SIG-M5 treated with dmso at 0.1 percent for 504 hours (cell line): ENCODE measurements around the gene SLC23A3.

Experiments
- DNase-seq: peaks from one replicate; lab custom pipeline; 2025; ENCODE audit not compliant: unreplicated experiment; lab: John Stamatoyannopoulos, UW

The SLC23A3 gene

DNA sequence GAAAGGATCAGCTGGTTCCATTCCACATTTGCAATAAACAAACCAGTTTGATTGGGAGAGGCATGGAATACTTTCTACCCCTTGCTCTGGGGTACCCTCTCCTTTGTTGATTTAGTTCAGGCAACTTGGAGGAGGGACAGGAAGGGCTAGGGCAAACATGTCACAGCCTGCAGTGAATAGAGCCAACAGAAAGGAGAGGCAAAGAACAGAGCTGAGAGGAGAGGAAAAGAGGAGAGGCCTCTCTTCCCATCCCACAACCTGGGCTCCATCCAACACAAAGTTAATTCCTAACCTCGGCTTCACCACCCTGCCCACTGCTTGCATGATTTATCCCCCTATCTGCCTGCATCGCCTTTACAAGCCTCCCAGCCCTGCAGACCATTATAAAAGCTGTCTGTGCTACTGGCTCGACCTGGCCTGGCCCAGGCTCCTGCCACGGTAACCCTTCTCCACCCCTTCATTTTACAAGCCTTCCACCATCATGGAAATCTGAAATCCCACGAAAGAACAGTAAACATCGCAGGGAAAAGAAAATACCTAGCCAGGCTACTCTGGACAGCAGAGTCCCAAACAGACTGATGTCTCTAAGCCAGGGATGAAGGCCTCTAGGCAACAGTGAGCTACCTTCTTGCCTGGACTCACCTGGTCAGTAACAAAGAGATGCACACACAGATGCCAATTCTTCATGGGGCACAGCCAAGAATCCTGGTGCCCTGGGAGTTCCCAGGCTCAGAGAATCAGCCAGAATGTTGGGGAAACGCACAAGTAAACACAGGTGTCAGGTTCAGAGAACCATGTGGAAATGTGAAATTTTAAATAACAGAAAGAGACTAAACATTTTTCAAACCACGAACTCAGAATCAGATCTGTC, 52.8 kb downstream of the SLC23A3 start:
- no peak for DNase-seq

DNA sequence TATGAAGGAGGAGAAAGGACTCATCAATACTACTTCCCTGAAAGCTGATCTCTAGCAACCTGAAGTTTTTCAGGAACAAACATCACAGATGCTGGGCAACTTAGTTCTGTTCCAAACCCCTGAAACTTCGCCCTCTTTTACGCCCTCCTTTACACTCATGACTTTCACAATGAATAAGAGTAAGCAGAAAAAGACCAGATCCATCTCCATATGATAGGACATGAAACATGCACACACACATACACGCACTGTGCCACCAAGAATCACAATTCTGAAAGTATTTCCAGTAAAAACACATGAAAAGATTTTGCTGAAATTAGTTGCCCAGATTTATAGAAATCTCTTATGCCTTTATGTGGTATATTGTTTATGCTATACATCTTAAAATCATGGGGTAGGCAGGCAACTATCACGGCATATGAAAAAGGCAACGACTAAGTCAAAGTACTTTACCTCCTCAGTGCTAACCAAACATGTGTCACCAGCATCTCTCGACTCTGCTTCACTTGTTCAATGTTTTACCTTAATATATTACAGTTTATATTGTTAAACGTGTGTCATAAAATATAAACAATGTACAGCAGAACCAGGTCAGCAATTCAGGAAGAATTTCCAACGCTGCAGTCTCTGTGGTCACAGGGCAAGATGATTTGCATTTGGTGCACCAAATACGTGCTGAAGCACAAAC, 57.0 kb downstream of the SLC23A3 start:
- no peak for DNase-seq

DNA sequence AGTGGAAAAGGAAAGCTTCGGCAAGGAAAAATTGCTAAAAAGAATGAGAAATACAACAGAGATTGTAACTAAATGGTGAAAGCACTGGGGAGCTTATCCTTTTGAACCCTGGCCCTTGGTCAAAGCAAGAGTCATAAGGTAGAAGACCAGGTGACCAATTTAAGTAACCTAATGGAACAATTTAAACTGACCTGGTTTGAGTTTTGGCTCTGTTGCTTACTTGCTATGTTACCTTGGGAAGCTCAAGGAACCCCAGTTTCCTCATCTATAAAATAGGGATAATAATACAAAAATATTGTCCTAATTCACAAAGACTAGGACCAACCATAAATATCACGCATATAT, 57.8 kb downstream of the SLC23A3 start:
- no peak for DNase-seq
